Thyroid gland (tissue), 4 donors: ENCODE results near the gene GPM6B. TPM values are rescaled to one million over a fixed set of nuclear protein-coding genes. Genes with fewer than 3 reads are reported as not detected.

Experiments used
- DNase-seq, 2 donors: peaks; one replicate each; pipeline ENCODE4 v3.0.0-alpha.2; 2019
- H3K27ac ChIP-seq, 3 donors: fragments of 200-600 bp; sonication (generic); 1 replicate in 2 of 3; 2 replicates in 1 of 3; pipeline ENCODE4 v1.5.1; 2016 to 2019; ENCODE audit warnings: mild to moderate bottlenecking in 1 of 3, moderate library complexity in 1 of 3
- H3K27me3 ChIP-seq: fragments of 200-600 bp; sonication (generic); one replicate; pipeline ENCODE4 v1.5.1; 2019
- H3K36me3 ChIP-seq, 2 donors: fragments of 200-600 bp; sonication (generic); one replicate each; pipeline ENCODE4 v1.5.1; 2016 to 2019
- H3K4me1 ChIP-seq, 2 donors: fragments of 200-600 bp; sonication (generic); one replicate each; pipeline ENCODE4 v1.5.1; 2017 to 2019
- H3K4me3 ChIP-seq, 3 donors: fragments of 200-600 bp; sonication (generic); replicated peaks in 1 of 3; 1 replicate in 2 of 3; 2 replicates in 1 of 3; pipeline ENCODE4 v1.5.1; 2016; ENCODE audit warnings: mild to moderate bottlenecking in 1 of 3
- H3K9me3 ChIP-seq: fragments of 200-600 bp; sonication (generic); one replicate; pipeline ENCODE4 v1.5.1; 2017
- CTCF ChIP-seq, 6 experiments: fragments of 200-600 bp in 3 of 6; fragments of 450-650 bp in 3 of 6; sonication (generic) in 3 of 6; IDR thresholded peaks; one replicate each; pipeline ENCODE4 v1.5.1; 2016 to 2019; ENCODE audit warnings: antibody characterized with exemption in 6 of 6, mild to moderate bottlenecking in 2 of 6, inconsistent platforms in 1 of 6, moderate library complexity in 1 of 6
- POLR2A ChIP-seq, 2 donors: fragments of 450-650 bp; IDR thresholded peaks; one replicate each; pipeline ENCODE4 v1.6.1; 2017; ENCODE audit warnings: antibody characterized with exemption in 2 of 2, mild to moderate bottlenecking in 2 of 2, moderate library complexity in 1 of 2
- WGBS, 2 donors: methylation state at CpG; one replicate each; pipeline ENCODE4 v1.1.5; 2017; 5-methylcytosine and 5-hydroxymethylcytosine counted together
- intact Hi-C: fragments of 100-400 bp; cut with DNase I; formaldehyde crosslinking; loops from one replicate; pipeline ENCODE4 v1.15.1; 2023
- total RNA-seq, 4 donors: library from RNA; depleted of rRNA; stranded (reverse); fragments of >200 nt; gene quantifications; one replicate each; pipeline ENCODE4 v1.2.3, GENCODE V29; 2016

GPM6B gene
- total RNA-seq, 4 donors from 2014 or later = 2.3 to 9.9 (median 6.1) TPM

- H3K27ac ChIP-seq = no peak overlapping the region
- H3K27me3 ChIP-seq = no peaks in the 10 kb centered on the region
- H3K4me1 ChIP-seq = no peaks in the 10 kb centered on the region
- 75 to 85% methylated on average over 2 of the region's 2 CpGs for WGBS, 2 donors
- no peaks in the 10 kb centered on the region for H3K9me3 ChIP-seq
- no peak for DNase-seq
- H3K4me3 ChIP-seq = no peak overlapping the region
- no peaks in the 10 kb centered on the region for H3K36me3 ChIP-seq
- TF ChIP-seq CTCF (IDR thresholded peaks at IDR 0.05) (no peak), POLR2A (IDR thresholded peaks at IDR 0.05) (no peak)
- intact Hi-C loops = no loop called here
Measured at GRCh38 chrX:13857804-13858203, 40.9 kb upstream of the GPM6B start.

GRCh38 chrX:13855689-13856450 is 39.0 kb upstream of the GPM6B start:
- no peak for DNase-seq
- no peak overlapping the region for H3K4me3 ChIP-seq
- H3K27me3 ChIP-seq = no peaks in the 10 kb centered on the region
- no peak overlapping the region for H3K27ac ChIP-seq
- H3K9me3 ChIP-seq = no peaks in the 10 kb centered on the region
- TF ChIP-seq CTCF (IDR thresholded peaks at IDR 0.05) (no peak), POLR2A (IDR thresholded peaks at IDR 0.05) (no peak)
- H3K36me3 ChIP-seq = no peaks in the 10 kb centered on the region
- H3K4me1 ChIP-seq = no peaks in the 10 kb centered on the region
- intact Hi-C loops = no loop called here
- WGBS, 2 donors = 89% methylated on average over 1 of the region's 1 CpG; no CpG with 5 or more reads in 1 of the 2 donors

GRCh38 chrX:13854003-13854402 is 37.1 kb upstream of the GPM6B start:
- 92 to 100% methylated on average over 2 of the region's 2 CpGs for WGBS, 2 donors

GRCh38 chrX:13852001-13852695 is 35.3 kb upstream of the GPM6B start:
- H3K9me3 ChIP-seq = no peaks in the 10 kb centered on the region
- H3K27ac ChIP-seq = no peak overlapping the region
- no peaks in the 10 kb centered on the region for H3K36me3 ChIP-seq
- H3K4me3 ChIP-seq = no peak overlapping the region
- no peaks in the 10 kb centered on the region for H3K27me3 ChIP-seq
- no peak for DNase-seq
- intact Hi-C loops = no loop called here
- no peak for TF ChIP-seq POLR2A (IDR thresholded peaks at IDR 0.05)
- no peak for TF ChIP-seq CTCF (IDR thresholded peaks at IDR 0.05)
- no peaks in the 10 kb centered on the region for H3K4me1 ChIP-seq
- 72 to 83% methylated on average over 4 of the region's 4 CpGs for WGBS, 2 donors

More at GRCh38 chrX:13854003-13854402, 37.1 kb upstream of the GPM6B start:
- no peaks in the 10 kb centered on the region for H3K9me3 ChIP-seq
- H3K4me3 ChIP-seq = no peak overlapping the region
- DNase-seq = no peak
- no peak for TF ChIP-seq POLR2A (IDR thresholded peaks at IDR 0.05)
- no peak for TF ChIP-seq CTCF (IDR thresholded peaks at IDR 0.05)
- H3K4me1 ChIP-seq = no peaks in the 10 kb centered on the region
- no peaks in the 10 kb centered on the region for H3K36me3 ChIP-seq
- H3K27me3 ChIP-seq = no peaks in the 10 kb centered on the region
- intact Hi-C loops = no loop called here
- no peak overlapping the region for H3K27ac ChIP-seq
